ENCODE measurements around the gene BAD. TPM values are rescaled to one million over a fixed set of nuclear protein-coding genes. Genes with fewer than 3 reads are reported as not detected.

The BAD gene
- total RNA-seq, 2 experiments from 2014 or later, result 38.3 to 43.9 TPM

GRCh38 chr11:64304032-64304315, 19.5 kb upstream of the BAD start:
- no peak for ATAC-seq
- Mint-ChIP-seq H3K36me3 (ENCODE audit: low read depth) (peaks cover 13% of the 10 kb centered on the region), H3K27ac (peak overlapping the region; percentile 99)

GRCh38 chr11:64303109-64304031, 18.9 kb upstream of the BAD start:
- peak overlapping the region; percentile 99 for H3K27ac Mint-ChIP-seq
- DNase-seq, result no peak

More at GRCh38 chr11:64304032-64304315, 19.5 kb upstream of the BAD start:
- Mint-ChIP-seq H3K4me1 (ENCODE audit: low read depth) (peaks cover 52% of the 10 kb centered on the region), H3K27me3 (ENCODE audit: low read depth) (peaks cover 21% of the 10 kb centered on the region), H3K4me3 (peak overlapping the region; percentile 88), H3K9me3 (ENCODE audit: insufficient read depth) (no peaks in the 10 kb centered on the region)
- ChIA-PET POLR2A (interaction anchor here (0.9 to 5.5 kb wide), 9 partner anchors 11 to 118 kb away, joined by 3 to 42 read pairs (median 14); partner anchors contain the start of genes BAD, FERMT3, GPR137 and PRDX5), CTCF (interaction anchor here (1.0 to 5.8 kb wide), 23 partner anchors 9 to 303 kb away, joined by 3 to 165 read pairs (median 12); partner anchors contain the start of genes BAD, CCDC88B, DNAJC4 and FERMT3)
- no peak for DNase-seq

GRCh38 chr11:64299847-64300648, 15.6 kb upstream of the BAD start, which contains the start of gene CATSPERZ:
Gene CATSPERZ, plus strand, starts transcription at chr11:64300358. Its CDS starts 53 bp downstream, at chr11:64300411.
- H3K36me3 Mint-ChIP-seq (ENCODE audit: low read depth), result no peaks in the 10 kb centered on the region
- H3K4me3 Mint-ChIP-seq, result peak within 1 kb of the TSS; percentile 45
- no peak for DNase-seq
- peaks cover 58% of the 10 kb centered on the region for H3K27me3 Mint-ChIP-seq (ENCODE audit: low read depth)
- no peak for ATAC-seq
- H3K9me3 Mint-ChIP-seq (ENCODE audit: insufficient read depth), result no peaks in the 10 kb centered on the region
- ChIA-PET CTCF (interaction anchor here (0.8 to 5.8 kb wide), 13 partner anchors 14 to 114 kb away, joined by 3 to 165 read pairs (median 11); partner anchors contain the start of genes BAD, FERMT3, GPR137 and NUDT22), POLR2A (interaction anchor here (5.3 kb wide), 1 partner anchor 30 kb away, joined by 42 read pairs; no protein-coding TSS in a partner anchor)
- H3K4me1 Mint-ChIP-seq (ENCODE audit: low read depth), result peaks cover 38% of the 10 kb centered on the region
- H3K27ac Mint-ChIP-seq, result no peak within 1 kb of the TSS

More at GRCh38 chr11:64303109-64304031, 18.9 kb upstream of the BAD start:
- H3K27me3 Mint-ChIP-seq (ENCODE audit: low read depth), result peaks cover 25% of the 10 kb centered on the region
- peaks cover 13% of the 10 kb centered on the region for H3K36me3 Mint-ChIP-seq (ENCODE audit: low read depth)
- H3K4me1 Mint-ChIP-seq (ENCODE audit: low read depth), result peaks cover 52% of the 10 kb centered on the region
- no peak for ATAC-seq
- POLR2A ChIA-PET, result interaction anchor here (0.9 to 5.5 kb wide), 9 partner anchors 10 to 117 kb away, joined by 3 to 42 read pairs (median 14); partner anchors contain the start of genes BAD, FERMT3, GPR137 and PRDX5
- H3K9me3 Mint-ChIP-seq (ENCODE audit: insufficient read depth), result no peaks in the 10 kb centered on the region
- CTCF ChIA-PET, result interaction anchor here (1.1 to 5.8 kb wide), 18 partner anchors 9 to 302 kb away, joined by 3 to 165 read pairs (median 16); partner anchors contain the start of genes BAD, CCDC88B, FERMT3 and GPR137
- H3K4me3 Mint-ChIP-seq, result peak overlapping the region; percentile 88

- no peak overlapping the region for H3K27ac Mint-ChIP-seq
- POLR2A ChIA-PET, result no interaction called here
These were observed 14.7 kb upstream of the BAD start for GRCh38 chr11:64298966-64299846.

GRCh38 chr11:64297699-64298358, 13.4 kb upstream of the BAD start:
- DNase-seq (no peak), ATAC-seq (no peak)
- ChIA-PET CTCF (interaction anchor here (1.0 kb wide), 1 partner anchor 91 kb away, joined by 3 read pairs; the partner anchor contains the start of gene FERMT3), POLR2A (interaction anchor here (0.8 kb wide), 1 partner anchor 91 kb away, joined by 3 read pairs; no protein-coding TSS in a partner anchor)
- peaks cover 27% of the 10 kb centered on the region for H3K4me1 Mint-ChIP-seq (ENCODE audit: low read depth)
- no peak overlapping the region for H3K4me3 Mint-ChIP-seq
- no peak overlapping the region for H3K27ac Mint-ChIP-seq
- H3K27me3 Mint-ChIP-seq (ENCODE audit: low read depth), result peaks cover 76% of the 10 kb centered on the region
- H3K36me3 Mint-ChIP-seq (ENCODE audit: low read depth), result no peaks in the 10 kb centered on the region
- no peaks in the 10 kb centered on the region for H3K9me3 Mint-ChIP-seq (ENCODE audit: insufficient read depth)

More at GRCh38 chr11:64298966-64299846, 14.7 kb upstream of the BAD start:
- Mint-ChIP-seq H3K27me3 (ENCODE audit: low read depth) (peaks cover 64% of the 10 kb centered on the region), H3K9me3 (ENCODE audit: insufficient read depth) (no peaks in the 10 kb centered on the region), H3K4me1 (ENCODE audit: low read depth) (peaks cover 35% of the 10 kb centered on the region), H3K4me3 (no peak overlapping the region), H3K36me3 (ENCODE audit: low read depth) (no peaks in the 10 kb centered on the region)
- CTCF ChIA-PET, result no interaction called here
- DNase-seq (no peak), ATAC-seq (no peak)

GRCh38 chr11:64296830-64297698, 12.6 kb upstream of the BAD start:
- CTCF ChIA-PET, result interaction anchor here (1.0 to 4.1 kb wide), 4 partner anchors 7 to 151 kb away, joined by 3 to 21 read pairs (median 3); partner anchors contain the start of genes ESRRA and FERMT3
- Mint-ChIP-seq H3K27ac (no peak overlapping the region), H3K9me3 (ENCODE audit: insufficient read depth) (no peaks in the 10 kb centered on the region), H3K36me3 (ENCODE audit: low read depth) (no peaks in the 10 kb centered on the region), H3K4me1 (ENCODE audit: low read depth) (peaks cover 29% of the 10 kb centered on the region), H3K4me3 (no peak overlapping the region), H3K27me3 (ENCODE audit: low read depth) (peaks cover 82% of the 10 kb centered on the region)
- POLR2A ChIA-PET, result interaction anchor here (0.8 to 1.1 kb wide), 2 partner anchors 12 to 90 kb away, joined by 3 to 5 read pairs; partner anchors contain the start of gene GPR137
- DNase-seq (no peak), ATAC-seq (no peak)

- Mint-ChIP-seq H3K27ac (no peak overlapping the region), H3K27me3 (ENCODE audit: low read depth) (peaks cover 82% of the 10 kb centered on the region), H3K9me3 (ENCODE audit: insufficient read depth) (no peaks in the 10 kb centered on the region), H3K36me3 (ENCODE audit: low read depth) (no peaks in the 10 kb centered on the region), H3K4me1 (ENCODE audit: low read depth) (peaks cover 26% of the 10 kb centered on the region), H3K4me3 (no peak overlapping the region)
- DNase-seq, result no peak
- no peak for ATAC-seq
- CTCF ChIA-PET, result interaction anchor here (1.2 to 4.1 kb wide), 3 partner anchors 8 to 151 kb away, joined by 3 to 21 read pairs (median 3); partner anchors contain the start of gene ESRRA
- POLR2A ChIA-PET, result interaction anchor here (1.1 kb wide), 1 partner anchor 11 kb away, joined by 5 read pairs; the partner anchor contains the start of gene GPR137
These were observed 11.8 kb upstream of the BAD start for GRCh38 chr11:64296236-64296635.

- H3K4me1 Mint-ChIP-seq (ENCODE audit: low read depth), result peaks cover 25% of the 10 kb centered on the region
- ChIA-PET POLR2A (no interaction called here), CTCF (interaction anchor here (1.2 to 4.1 kb wide), 3 partner anchors 8 to 150 kb away, joined by 3 to 21 read pairs (median 3); partner anchors contain the start of gene ESRRA)
- H3K27me3 Mint-ChIP-seq (ENCODE audit: low read depth), result peaks cover 83% of the 10 kb centered on the region
- H3K36me3 Mint-ChIP-seq (ENCODE audit: low read depth), result peaks cover under 1% of the 10 kb centered on the region
- no peak overlapping the region for H3K27ac Mint-ChIP-seq
- no peaks in the 10 kb centered on the region for H3K9me3 Mint-ChIP-seq (ENCODE audit: insufficient read depth)
- DNase-seq (no peak), ATAC-seq (no peak)
- H3K4me3 Mint-ChIP-seq, result no peak overlapping the region
These were observed 11.3 kb upstream of the BAD start for GRCh38 chr11:64295760-64296159.

- ChIA-PET POLR2A (interaction anchor here (0.6 to 0.7 kb wide), 2 partner anchors 50 to 65 kb away, joined by 3 to 8 read pairs; no protein-coding TSS in a partner anchor), CTCF (interaction anchor here (4.1 kb wide), 1 partner anchor 9 kb away, joined by 21 read pairs; the partner anchor contains the start of gene ESRRA)
- Mint-ChIP-seq H3K4me1 (ENCODE audit: low read depth) (peaks cover 22% of the 10 kb centered on the region), H3K36me3 (ENCODE audit: low read depth) (peaks cover 2% of the 10 kb centered on the region), H3K27me3 (ENCODE audit: low read depth) (peaks cover 81% of the 10 kb centered on the region), H3K27ac (no peak overlapping the region), H3K4me3 (no peak overlapping the region), H3K9me3 (ENCODE audit: insufficient read depth) (no peaks in the 10 kb centered on the region)
- DNase-seq (no peak), ATAC-seq (no peak)
These were observed 10.3 kb upstream of the BAD start for GRCh38 chr11:64294774-64295173.
